ENCODE data around the gene CES2.

Gene CES2

DNA sequence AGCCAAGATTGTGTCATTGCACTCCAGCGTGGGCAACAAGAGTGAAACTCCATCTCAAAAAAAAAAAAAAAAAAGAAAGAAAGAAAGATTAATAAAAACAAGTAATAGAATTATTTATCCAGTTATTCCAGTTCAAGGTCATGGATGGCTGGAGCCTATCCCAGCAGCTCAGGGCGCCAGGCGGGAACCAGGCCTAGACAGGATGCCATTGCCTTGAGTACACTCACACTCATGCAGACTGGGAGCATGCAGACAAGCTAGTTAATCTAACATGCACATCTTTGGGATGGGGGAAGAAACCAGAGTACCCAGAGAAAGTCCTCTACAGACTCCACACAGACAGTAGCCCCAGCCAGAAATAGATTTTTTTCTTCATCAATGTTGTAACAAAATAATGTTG lies 37.1 kb upstream of the CES2 start:
- no peak for TF ChIP-seq CTCF (IDR thresholded peaks at IDR 0.05; ENCODE audit: insufficient read depth, low read depth, low read length, missing control alignments)
- no peak for DNase-seq (ENCODE audit: low read depth)
- H3K4me3 ChIP-seq (ENCODE audit: low read depth, low read length): no peak overlapping the region

- TF ChIP-seq CTCF (IDR thresholded peaks at IDR 0.05; ENCODE audit: insufficient read depth, low read depth, low read length, missing control alignments): no peak
- DNase-seq (ENCODE audit: low read depth): no peak
- H3K4me3 ChIP-seq (ENCODE audit: low read depth, low read length): no peak overlapping the region
Observed at GRCh38 chr16:66898933-66899309, 36.4 kb upstream of the CES2 start.

DNA sequence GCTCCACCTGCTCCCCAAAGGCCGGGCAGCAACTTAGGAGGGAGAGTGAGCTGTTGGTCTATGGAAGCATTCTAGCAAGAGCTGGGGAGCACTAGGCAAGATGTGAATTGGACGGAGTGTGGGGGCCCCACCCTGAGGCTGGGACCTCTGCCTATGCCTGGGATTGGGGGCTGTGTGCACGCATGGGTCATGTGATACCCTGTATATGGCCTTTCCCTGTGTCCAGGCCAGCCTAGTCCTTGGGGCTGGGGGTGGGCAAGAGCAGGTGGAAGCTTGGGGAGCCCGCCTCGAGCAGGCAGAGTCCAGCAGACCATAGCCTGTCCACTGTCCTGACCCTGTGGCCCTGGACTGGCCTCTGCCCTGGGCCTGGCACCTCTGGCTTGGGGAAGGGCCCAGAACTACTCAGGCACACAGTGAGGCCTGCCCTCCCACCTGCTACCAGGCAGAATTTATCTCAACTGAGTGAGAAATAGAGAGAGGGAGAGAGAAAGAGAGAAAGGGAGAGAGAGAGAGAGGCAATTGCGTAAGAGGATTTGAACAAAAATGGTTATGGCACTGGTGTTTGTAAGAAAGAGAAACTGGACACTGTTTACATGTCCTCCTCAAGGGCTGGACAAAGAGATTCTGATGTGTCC lies 35.9 kb upstream of the CES2 start:
- TF ChIP-seq CTCF (IDR thresholded peaks at IDR 0.05; ENCODE audit: insufficient read depth, low read depth, low read length, missing control alignments): no peak
- DNase-seq (ENCODE audit: low read depth): no peak

DNA sequence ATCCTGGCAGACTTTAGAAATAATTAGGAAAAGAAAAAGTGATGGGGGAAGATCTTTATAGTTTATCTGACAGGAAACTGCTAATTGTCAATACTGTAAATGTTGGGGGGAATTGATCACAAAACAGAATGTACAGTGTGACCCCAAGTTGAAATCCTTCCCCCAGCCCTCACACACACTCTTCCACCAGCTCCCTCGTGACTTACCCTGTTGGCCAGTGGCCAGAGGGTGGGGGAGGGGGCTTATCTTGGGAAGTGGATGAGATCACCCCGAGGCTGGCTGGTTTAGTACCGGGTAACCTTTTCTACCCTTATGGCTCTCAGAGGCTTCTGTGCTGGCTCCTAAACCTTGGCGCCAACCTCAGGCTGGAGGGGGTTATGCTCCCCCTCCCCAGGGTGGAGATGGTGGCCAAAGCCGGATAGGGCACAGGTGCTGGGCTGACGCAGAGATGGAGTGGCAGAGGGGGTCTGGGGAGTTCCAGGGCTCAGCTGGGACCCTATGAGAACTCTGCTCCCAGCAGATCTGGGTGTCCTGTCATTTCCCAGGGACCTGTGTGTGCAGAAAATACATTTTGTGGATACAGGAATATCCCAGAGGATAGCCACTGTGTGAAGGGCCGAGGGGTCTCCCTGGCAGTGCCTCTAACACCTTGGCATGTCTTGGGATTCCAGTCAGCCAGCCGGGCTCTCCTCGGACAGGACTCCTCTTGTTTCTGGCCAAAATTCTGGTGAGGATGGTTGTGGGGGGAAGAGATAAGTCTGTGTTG lies 35.2 kb upstream of the CES2 start:
- H3K4me3 ChIP-seq (ENCODE audit: low read depth, low read length): no peak overlapping the region
- DNase-seq (ENCODE audit: low read depth): no peak
- TF ChIP-seq CTCF (IDR thresholded peaks at IDR 0.05; ENCODE audit: insufficient read depth, low read depth, low read length, missing control alignments): no peak

More for the DNA sequence above, 35.9 kb upstream of the CES2 start:
- H3K4me3 ChIP-seq (ENCODE audit: low read depth, low read length): no peak overlapping the region

- H3K4me3 ChIP-seq (ENCODE audit: low read depth, low read length): no peak overlapping the region
- no peak for DNase-seq (ENCODE audit: low read depth)
- TF ChIP-seq CTCF (IDR thresholded peaks at IDR 0.05; ENCODE audit: insufficient read depth, low read depth, low read length, missing control alignments): no peak
Observed at GRCh38 chr16:66900721-66901441, 34.4 kb upstream of the CES2 start.

DNA sequence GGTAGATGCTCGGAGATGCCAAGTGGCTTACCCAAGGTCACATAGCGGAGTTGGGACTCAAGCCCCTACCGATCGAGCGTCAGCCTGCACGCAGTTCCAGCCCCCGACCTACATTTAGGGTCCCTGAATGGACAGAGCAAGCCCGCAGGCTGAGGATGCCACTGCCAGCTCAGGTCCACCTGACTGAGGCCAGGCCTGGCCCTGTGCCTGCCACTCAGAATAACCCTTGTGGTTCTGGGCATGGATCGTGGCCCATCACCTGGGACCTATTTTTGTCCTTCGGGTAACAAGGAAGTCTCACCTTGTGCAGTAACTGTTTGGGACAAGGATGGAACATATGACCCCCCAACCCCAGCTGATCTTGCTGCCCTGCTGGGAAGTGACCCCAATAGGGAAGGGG lies 33.7 kb upstream of the CES2 start:
- no peak overlapping the region for H3K4me3 ChIP-seq (ENCODE audit: low read depth, low read length)
- TF ChIP-seq CTCF (IDR thresholded peaks at IDR 0.05; ENCODE audit: insufficient read depth, low read depth, low read length, missing control alignments): no peak
- no peak for DNase-seq (ENCODE audit: low read depth)
